ENCODE measurements around the gene PDHB. TPM values are rescaled to one million over a fixed set of nuclear protein-coding genes. Genes with fewer than 3 reads are reported as not detected.

The PDHB gene
- total RNA-seq, 1 donor from 2014 or later: 30.7 TPM

DNA sequence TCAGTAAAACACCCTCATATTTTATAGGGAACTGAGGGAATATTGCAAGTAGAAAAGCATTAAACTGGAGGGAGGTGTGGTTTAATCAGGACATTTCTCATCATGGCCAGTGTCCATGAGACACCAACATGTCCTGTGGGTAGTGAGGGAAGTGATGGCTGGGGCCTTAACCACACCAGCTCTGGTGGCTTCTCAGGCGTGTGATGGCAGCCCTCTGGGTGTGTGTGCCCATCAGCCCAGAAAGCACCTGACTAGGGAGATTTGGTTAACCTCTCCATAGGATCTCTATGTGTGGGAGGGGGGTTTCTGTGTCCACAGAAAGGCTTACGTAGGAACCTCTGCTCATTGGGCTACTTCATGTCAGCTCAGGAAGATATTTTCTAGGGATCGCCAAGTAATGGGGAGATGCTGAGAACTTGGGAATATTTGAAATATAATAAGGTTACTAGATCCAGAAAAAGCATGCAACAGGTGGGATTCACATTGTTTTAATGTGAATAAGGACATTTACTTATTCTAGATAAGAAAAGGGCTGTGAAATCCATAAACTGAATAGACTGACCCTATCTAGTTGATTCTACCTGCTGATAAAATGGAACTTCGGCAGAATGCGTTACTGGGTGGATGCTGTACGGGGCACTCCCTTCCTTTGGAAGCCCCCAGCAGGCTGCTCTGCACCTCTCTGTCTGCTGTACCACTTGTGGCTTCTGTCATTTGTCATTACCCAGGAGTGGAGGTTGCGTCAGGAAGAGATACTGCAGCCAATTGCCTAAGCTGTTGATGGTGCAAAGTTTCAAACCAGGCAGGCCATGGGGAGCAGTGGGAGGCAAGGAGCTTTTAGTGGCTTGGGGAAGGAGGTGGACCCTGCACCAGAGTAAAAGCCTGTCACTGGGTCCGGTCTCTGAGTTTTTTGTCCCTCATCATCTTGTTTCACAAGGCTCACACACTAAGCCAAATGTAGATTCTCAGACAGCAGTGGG lies 21.5 kb downstream of the PDHB start:
- Histone ChIP-seq H3K4me1 (no peaks in the 10 kb centered on the region), H3K27me3 (no peaks in the 10 kb centered on the region), H3K27ac (no peak overlapping the region), H3K4me3 (no peak overlapping the region), H3K9me3 (no peaks in the 10 kb centered on the region), H3K36me3 (peaks cover 15 to 55% of the 10 kb centered on the region in 2 donors)
- TF ChIP-seq, protein P1, sequence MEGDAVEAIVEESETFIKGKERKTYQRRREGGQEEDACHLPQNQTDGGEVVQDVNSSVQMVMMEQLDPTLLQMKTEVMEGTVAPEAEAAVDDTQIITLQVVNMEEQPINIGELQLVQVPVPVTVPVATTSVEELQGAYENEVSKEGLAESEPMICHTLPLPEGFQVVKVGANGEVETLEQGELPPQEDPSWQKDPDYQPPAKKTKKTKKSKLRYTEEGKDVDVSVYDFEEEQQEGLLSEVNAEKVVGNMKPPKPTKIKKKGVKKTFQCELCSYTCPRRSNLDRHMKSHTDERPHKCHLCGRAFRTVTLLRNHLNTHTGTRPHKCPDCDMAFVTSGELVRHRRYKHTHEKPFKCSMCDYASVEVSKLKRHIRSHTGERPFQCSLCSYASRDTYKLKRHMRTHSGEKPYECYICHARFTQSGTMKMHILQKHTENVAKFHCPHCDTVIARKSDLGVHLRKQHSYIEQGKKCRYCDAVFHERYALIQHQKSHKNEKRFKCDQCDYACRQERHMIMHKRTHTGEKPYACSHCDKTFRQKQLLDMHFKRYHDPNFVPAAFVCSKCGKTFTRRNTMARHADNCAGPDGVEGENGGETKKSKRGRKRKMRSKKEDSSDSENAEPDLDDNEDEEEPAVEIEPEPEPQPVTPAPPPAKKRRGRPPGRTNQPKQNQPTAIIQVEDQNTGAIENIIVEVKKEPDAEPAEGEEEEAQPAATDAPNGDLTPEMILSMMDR (IDR thresholded peaks at IDR 0.05): no peak
- no peak for DNase-seq (ENCODE audit: low spot score in 2 of 2)
- intact Hi-C loops (cut with DNase I): loop anchor here (5.0 kb wide), 1 partner anchor 235 kb away; no protein-coding TSS in a partner anchor

DNA sequence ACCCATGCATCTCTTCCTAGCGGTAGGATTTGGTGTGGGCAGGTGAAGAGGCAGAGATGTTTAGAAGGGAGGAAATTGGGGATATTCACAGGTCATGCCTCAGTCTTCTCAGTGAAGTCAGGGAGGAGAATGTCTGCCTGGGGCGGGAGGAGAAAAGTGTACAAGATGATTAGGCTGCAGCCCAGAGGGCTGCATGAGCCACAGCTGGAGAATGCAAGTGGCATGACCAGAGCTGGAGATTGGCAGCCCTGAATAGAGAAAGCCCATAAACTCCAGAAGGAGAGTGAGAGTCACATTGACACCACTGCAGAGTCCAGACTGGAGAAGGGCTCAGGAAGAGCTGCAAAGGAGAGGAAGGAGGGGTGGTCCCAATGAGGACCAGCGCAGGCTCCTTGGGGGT lies 22.6 kb downstream of the PDHB start:
- peaks cover 19 to 55% of the 10 kb centered on the region in 2 donors for H3K36me3 ChIP-seq
- H3K4me1 ChIP-seq: no peaks in the 10 kb centered on the region
- no peak overlapping the region for H3K4me3 ChIP-seq
- intact Hi-C loops (cut with DNase I): loop anchor here (5.0 kb wide), 1 partner anchor 234 kb away; no protein-coding TSS in a partner anchor
- H3K27ac ChIP-seq: no peak overlapping the region
- H3K9me3 ChIP-seq: no peaks in the 10 kb centered on the region
- no peak for DNase-seq (ENCODE audit: low spot score in 2 of 2)
- TF ChIP-seq, protein P1 (IDR thresholded peaks at IDR 0.05): no peak
- H3K27me3 ChIP-seq: no peaks in the 10 kb centered on the region

DNA sequence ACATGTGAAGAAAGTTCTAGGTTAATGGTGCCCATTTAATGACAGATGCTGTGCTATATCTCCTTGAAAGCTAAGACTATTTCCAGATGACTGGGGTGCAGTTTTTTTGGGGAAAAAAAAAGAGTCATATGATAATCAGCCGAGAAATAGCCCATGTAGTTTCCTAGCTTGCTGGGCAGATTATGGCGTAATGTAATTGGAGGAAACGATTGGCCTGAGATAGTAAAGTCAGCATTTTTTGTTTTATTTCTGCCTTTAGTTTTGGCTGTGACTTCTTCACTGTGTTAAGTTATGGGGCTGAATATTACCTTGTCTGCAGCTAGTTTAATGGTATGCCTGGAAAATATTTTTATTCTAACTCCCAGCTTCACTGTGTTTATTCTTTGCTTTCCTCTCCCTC lies 24.0 kb downstream of the PDHB start:
- H3K27ac ChIP-seq: no peak overlapping the region
- TF ChIP-seq, protein P1 (IDR thresholded peaks at IDR 0.05): no peak
- DNase-seq (ENCODE audit: low spot score in 2 of 2): no peak
- no peaks in the 10 kb centered on the region for H3K27me3 ChIP-seq
- peaks cover 26 to 52% of the 10 kb centered on the region in 2 donors for H3K36me3 ChIP-seq
- H3K4me1 ChIP-seq: no peaks in the 10 kb centered on the region
- no peak overlapping the region for H3K4me3 ChIP-seq
- H3K9me3 ChIP-seq: no peaks in the 10 kb centered on the region
- intact Hi-C loops (cut with DNase I): loop anchor here (5.0 kb wide), 1 partner anchor 232 kb away; no protein-coding TSS in a partner anchor

DNA sequence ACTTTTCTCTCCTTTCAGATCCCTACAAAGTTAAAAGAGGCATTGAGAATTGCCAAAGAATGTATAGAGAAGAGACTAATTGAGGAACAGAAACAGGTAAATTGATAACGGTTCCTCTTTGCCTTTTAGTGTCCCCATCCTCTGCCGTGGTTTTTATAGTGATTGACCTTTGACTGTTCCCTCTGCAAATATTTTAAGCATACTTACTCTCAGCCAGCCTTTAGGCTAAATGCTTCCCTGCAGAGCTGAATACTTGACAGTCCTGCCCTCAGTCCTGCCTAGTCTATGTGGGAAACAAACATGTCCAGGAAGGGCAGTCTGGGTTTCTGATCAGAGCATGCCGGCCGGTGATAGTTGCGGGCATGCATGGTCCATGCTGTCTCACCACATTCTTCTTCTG lies 24.7 kb downstream of the PDHB start:
- no peak for DNase-seq (ENCODE audit: low spot score in 2 of 2)
- peaks cover 26 to 52% of the 10 kb centered on the region in 2 donors for H3K36me3 ChIP-seq
- no peaks in the 10 kb centered on the region for H3K4me1 ChIP-seq
- no peaks in the 10 kb centered on the region for H3K27me3 ChIP-seq
- intact Hi-C loops (cut with DNase I): no loop called here
- no peak overlapping the region for H3K27ac ChIP-seq
- no peak overlapping the region for H3K4me3 ChIP-seq
- H3K9me3 ChIP-seq: no peaks in the 10 kb centered on the region
- TF ChIP-seq, protein P1 (IDR thresholded peaks at IDR 0.05): no peak

DNA sequence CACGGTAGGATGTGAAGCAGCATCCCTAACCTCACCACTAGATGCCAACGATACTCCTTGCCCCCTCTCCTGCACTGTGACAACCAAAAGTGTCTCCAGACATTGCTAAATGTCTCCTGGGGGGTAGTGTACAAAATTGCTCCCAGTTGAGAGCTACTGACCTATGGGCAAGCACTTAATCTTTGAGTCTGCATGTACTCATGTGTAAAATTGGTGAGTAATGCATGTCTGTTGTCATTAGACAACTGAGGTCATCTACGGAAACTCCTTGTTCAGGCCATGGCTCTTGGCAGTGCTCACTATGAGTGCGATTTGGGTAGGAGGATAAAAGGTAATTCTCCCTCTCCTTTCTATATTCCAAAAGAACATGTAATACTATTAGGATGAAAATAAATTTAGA lies 29.2 kb downstream of the PDHB start:
- no peaks in the 10 kb centered on the region for H3K27me3 ChIP-seq
- no peaks in the 10 kb centered on the region for H3K9me3 ChIP-seq
- no peak overlapping the region for H3K4me3 ChIP-seq
- intact Hi-C loops (cut with DNase I): no loop called here
- no peaks in the 10 kb centered on the region for H3K4me1 ChIP-seq
- no peak overlapping the region for H3K27ac ChIP-seq
- H3K36me3 ChIP-seq: peaks cover 17 to 41% of the 10 kb centered on the region in 2 donors
- TF ChIP-seq, protein P1 (IDR thresholded peaks at IDR 0.05): no peak
- DNase-seq (ENCODE audit: low spot score in 2 of 2): no peak

Measured in ascending aorta (tissue), 2 donors.